Measurements from ENCODE around the gene KIAA2012.

DNA sequence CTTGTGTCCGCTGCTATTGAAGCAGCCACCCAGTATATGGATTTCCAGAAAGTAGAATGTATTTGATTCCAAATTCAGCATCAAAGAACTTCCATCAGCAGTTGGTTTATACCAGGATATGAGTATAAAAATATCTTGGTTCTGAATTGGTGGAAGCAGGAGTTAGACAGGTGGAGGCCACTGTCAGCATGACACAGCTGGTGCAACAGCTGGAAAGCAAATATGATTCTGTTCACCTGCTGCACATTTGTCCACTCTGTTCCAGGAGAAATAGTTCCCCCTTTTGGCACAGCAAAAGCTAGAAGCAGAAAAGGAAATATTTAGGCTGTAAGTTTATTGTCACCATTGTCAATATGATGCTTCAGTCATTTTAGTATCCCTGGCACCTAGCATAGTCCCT lies 41.2 kb downstream of the KIAA2012 start:
- TF ChIP-seq, protein P1, sequence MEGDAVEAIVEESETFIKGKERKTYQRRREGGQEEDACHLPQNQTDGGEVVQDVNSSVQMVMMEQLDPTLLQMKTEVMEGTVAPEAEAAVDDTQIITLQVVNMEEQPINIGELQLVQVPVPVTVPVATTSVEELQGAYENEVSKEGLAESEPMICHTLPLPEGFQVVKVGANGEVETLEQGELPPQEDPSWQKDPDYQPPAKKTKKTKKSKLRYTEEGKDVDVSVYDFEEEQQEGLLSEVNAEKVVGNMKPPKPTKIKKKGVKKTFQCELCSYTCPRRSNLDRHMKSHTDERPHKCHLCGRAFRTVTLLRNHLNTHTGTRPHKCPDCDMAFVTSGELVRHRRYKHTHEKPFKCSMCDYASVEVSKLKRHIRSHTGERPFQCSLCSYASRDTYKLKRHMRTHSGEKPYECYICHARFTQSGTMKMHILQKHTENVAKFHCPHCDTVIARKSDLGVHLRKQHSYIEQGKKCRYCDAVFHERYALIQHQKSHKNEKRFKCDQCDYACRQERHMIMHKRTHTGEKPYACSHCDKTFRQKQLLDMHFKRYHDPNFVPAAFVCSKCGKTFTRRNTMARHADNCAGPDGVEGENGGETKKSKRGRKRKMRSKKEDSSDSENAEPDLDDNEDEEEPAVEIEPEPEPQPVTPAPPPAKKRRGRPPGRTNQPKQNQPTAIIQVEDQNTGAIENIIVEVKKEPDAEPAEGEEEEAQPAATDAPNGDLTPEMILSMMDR (IDR thresholded peaks at IDR 0.05; ENCODE audit: low read depth, low read length, poor library complexity, severe bottlenecking), result no peak
- no peak for TF ChIP-seq EZH2phosphoT487 (IDR thresholded peaks at IDR 0.05; ENCODE audit: borderline replicate concordance, low read length)
